GM23338 (cell line): ENCODE measurements around the gene KLK13. TPM values are rescaled to one million over a fixed set of nuclear protein-coding genes. Genes with fewer than 3 reads are reported as not detected.

ENCODE experiments used
- ATAC-seq: fragments of 200-7000 bp; cut with Tn5 transposase; 3 replicates; pipeline ENCODE4 v1.9.1; 2020
- DNase-seq: peaks from one replicate; pipeline ENCODE4 v3.0.0-alpha.2; 2015; ENCODE audit warnings: low spot score
- H2AFZ ChIP-seq: fragments of 200-600 bp; sonication (generic); 2 replicates; pipeline ENCODE4 v1.8.0; 2016; ENCODE audit warnings: antibody characterized with exemption, mild to moderate bottlenecking, moderate library complexity
- H3F3A ChIP-seq: fragments of 200-600 bp; sonication (generic); replicated peaks from 2 replicates; pipeline ENCODE4 v1.8.0; 2017; ENCODE audit warnings: antibody characterized with exemption, mixed run types, low read depth
- H3K27ac ChIP-seq: fragments of 200-600 bp; sonication (generic); 2 replicates; pipeline ENCODE4 v1.6.1; 2016; ENCODE audit warnings: low read depth
- H3K27me3 ChIP-seq: fragments of 200-600 bp; sonication (generic); 2 replicates; pipeline ENCODE4 v1.8.0; 2016; ENCODE audit warnings: mild to moderate bottlenecking, mixed run types, moderate library complexity; ENCODE audit not compliant: insufficient read depth
- H3K36me3 ChIP-seq: fragments of 200-600 bp; sonication (generic); 2 replicates; pipeline ENCODE4 v1.8.0; 2016; ENCODE audit warnings: mild to moderate bottlenecking; ENCODE audit not compliant: insufficient read depth
- H3K4me1 ChIP-seq: fragments of 200-600 bp; sonication (generic); 2 replicates; pipeline ENCODE4 v1.8.0; 2016; ENCODE audit warnings: mild to moderate bottlenecking, moderate library complexity; ENCODE audit not compliant: insufficient read depth
- H3K4me2 ChIP-seq: fragments of 200-600 bp; sonication (generic); 2 replicates; pipeline ENCODE4 v1.7.1; 2017; ENCODE audit warnings: mixed run types
- H3K4me3 ChIP-seq: fragments of 200-600 bp; sonication (generic); 2 replicates; pipeline ENCODE4 v1.6.1; 2016; ENCODE audit warnings: mixed run types
- H3K79me2 ChIP-seq: fragments of 200-600 bp; sonication (generic); replicated peaks from 2 replicates; pipeline ENCODE4 v1.8.0; 2017; ENCODE audit warnings: mild to moderate bottlenecking; ENCODE audit not compliant: insufficient read depth
- H3K9me2 ChIP-seq: fragments of 200-600 bp; sonication (generic); 2 replicates; pipeline ENCODE4 v1.8.0; 2017; ENCODE audit not compliant: insufficient read depth
- H4K20me1 ChIP-seq: fragments of 200-600 bp; sonication (generic); replicated peaks from 2 replicates; pipeline ENCODE4 v1.8.0; 2017; ENCODE audit warnings: mild to moderate bottlenecking; ENCODE audit not compliant: insufficient read depth
- H3K27ac Mint-ChIP-seq: 2 replicates; pipeline ENCODE4 v1.8.0; 2020; ENCODE audit warnings: inconsistent platforms, mild to moderate bottlenecking, moderate library complexity, mixed read lengths
- H3K27me3 Mint-ChIP-seq: 3 replicates; pipeline ENCODE4 v1.8.0; 2022; ENCODE audit warnings: low read depth, mild to moderate bottlenecking, moderate library complexity, mixed read lengths, inconsistent platforms; ENCODE audit not compliant: insufficient read depth, poor library complexity
- H3K36me3 Mint-ChIP-seq: 3 replicates; pipeline ENCODE4 v1.8.0; 2021; ENCODE audit warnings: low read depth, mild to moderate bottlenecking, inconsistent platforms, moderate library complexity, mixed read lengths
- H3K4me1 Mint-ChIP-seq: 3 replicates; pipeline ENCODE4 v1.8.0; 2020; ENCODE audit warnings: mild to moderate bottlenecking, inconsistent platforms, mixed read lengths
- H3K4me3 Mint-ChIP-seq: 3 replicates; pipeline ENCODE4 v1.8.0; 2021; ENCODE audit warnings: moderate library complexity, mild to moderate bottlenecking, inconsistent platforms, mixed read lengths
- H3K9me3 Mint-ChIP-seq: 3 replicates; pipeline ENCODE4 v1.8.0; 2020; ENCODE audit warnings: moderate library complexity, mild to moderate bottlenecking, inconsistent platforms, mixed read lengths
- CTCF ChIP-seq, 2 experiments: fragments of 200-600 bp in 1 of 2; sonication (generic) in 1 of 2; conservative IDR thresholded peaks; 2 replicates each; pipeline versions ENCODE4 v1.5.1 to v1.6.1; 2016 to 2017; ENCODE audit warnings: antibody characterized with exemption in 2 of 2, low read depth in 2 of 2, mild to moderate bottlenecking in 2 of 2, moderate library complexity in 1 of 2
- ETS1 ChIP-seq: IDR thresholded peaks from 2 replicates; pipeline ENCODE4 v1.6.1; 2016; ENCODE audit warnings: antibody characterized with exemption
- JUNB ChIP-seq: IDR thresholded peaks from one replicate; pipeline ENCODE4 v1.6.1; 2016; ENCODE audit warnings: antibody characterized with exemption; ENCODE audit not compliant: unreplicated experiment
- NANOG ChIP-seq: IDR thresholded peaks from 2 replicates; pipeline ENCODE4 v1.6.1; 2016; ENCODE audit warnings: antibody characterized with exemption, borderline replicate concordance
- POLR2AphosphoS5 ChIP-seq: IDR thresholded peaks from 2 replicates; pipeline ENCODE4 v1.6.1; 2016; ENCODE audit warnings: antibody characterized with exemption, low read depth
- ZNF331 ChIP-seq: fragments of 250-450 bp; sonication (Bioruptor Pico); IDR thresholded peaks from 2 replicates; pipeline ENCODE4 v1.5.0; 2020; ENCODE audit warnings: low read depth, mild to moderate bottlenecking, moderate library complexity
- ZNF462 ChIP-seq: fragments of 250-450 bp; sonication (Bioruptor Pico); IDR thresholded peaks from 2 replicates; pipeline ENCODE4 v1.5.0; 2020; ENCODE audit warnings: mild to moderate bottlenecking, moderate library complexity
- long read RNA-seq: library from polyadenylated mRNA; unstranded; transcript quantifications from one replicate; pipeline ENCODE4 v2.0.0, GENCODE V29; 2020; ENCODE audit not compliant: unreplicated experiment
- polyA plus RNA-seq: library from polyadenylated mRNA; unstranded; fragments of >200 nt; fragmentation: Nextera tagmentation; extraction: Ambion mirVana; gene quantifications from 2 replicates; pipeline ENCODE4 v1.2.1, GENCODE V29; 2016
- total RNA-seq: library from RNA; depleted of rRNA; stranded (reverse); fragments of >200 nt; shearing (Covaris generic); gene quantifications from 2 replicates; pipeline ENCODE4 v1.2.3, GENCODE V29; 2014; rRNA removed

KLK13 gene
- total RNA-seq (1.1 and 5.7 TPM in 2 replicates), polyA plus RNA-seq (3.6 and 4.5 TPM in 2 replicates)
- long read RNA-seq, partial matches to known transcripts = 0 of 2 reads
- long read RNA-seq, other reads (novel, unspliced or antisense) = 1 of 2 reads

GRCh38 chr19:51064534-51065220 lies at the start of gene KLK13:
TSS of gene KLK13 (minus strand) at chr19:51065092. CDS start at chr19:51065067, 25 bp downstream.
- Histone ChIP-seq H3K36me3 (no peaks in the 10 kb centered on the region; the same call in 1 of the 2 replicates), H2AFZ (peak within 1 kb of the TSS; percentile 96), H3F3A (no peaks in the 10 kb centered on the region), H3K4me2 (peak within 1 kb of the TSS; percentile 92), H3K79me2 (no peaks in the 10 kb centered on the region), H4K20me1 (no peaks in the 10 kb centered on the region), H3K4me3 (peak within 1 kb of the TSS; percentile 73), H3K4me1 (peaks cover 11% of the 10 kb centered on the region; the same call in 1 of the 2 replicates), H3K9me2 (peaks cover 28% of the 10 kb centered on the region), H3K27me3 (no peaks in the 10 kb centered on the region), H3K27ac (no peak within 1 kb of the TSS)
- Mint-ChIP-seq H3K36me3 (no peaks in the 10 kb centered on the region), H3K27ac (no peak within 1 kb of the TSS), H3K27me3 (peaks cover 2% of the 10 kb centered on the region), H3K9me3 (no peaks in the 10 kb centered on the region; the same call in 1 of the 3 replicates), H3K4me3 (peak within 1 kb of the TSS; percentile 74), H3K4me1 (peaks cover 7% of the 10 kb centered on the region)
- DNase-seq = peak; percentile 87
- ATAC-seq = peak; percentile 89
- TF ChIP-seq JUNB = no peak
- TF ChIP-seq ZNF331 = no peak
- no peak for TF ChIP-seq ZNF462 (CRISPR knock-in tag)
- no peak for TF ChIP-seq CTCF (conservative IDR thresholded peaks at IDR 0.05; ENCODE audit: low read depth in 2 of 2)
- no peak for TF ChIP-seq ETS1
- no peak for TF ChIP-seq POLR2AphosphoS5
- TF ChIP-seq NANOG = no peak
